Stimulated activated CD8-positive, alpha-beta memory T cell treated with anti-CD3 and anti-CD28 coated beads, Interleukin-15, amount 100 ng/mL, for 1 hour (primary cell): ENCODE results near the gene LIN28B.
"Not testable (repeated sequence)": the region's sequence is repeated elsewhere in the genome, so short reads cannot be mapped to it uniquely, and the experiment has no call there.

ENCODE experiments used
- DNase-seq: peaks from one replicate; pipeline ENCODE4 v3.0.0-alpha.2; 2020; ENCODE audit warnings: low read depth

LIN28B gene

DNA sequence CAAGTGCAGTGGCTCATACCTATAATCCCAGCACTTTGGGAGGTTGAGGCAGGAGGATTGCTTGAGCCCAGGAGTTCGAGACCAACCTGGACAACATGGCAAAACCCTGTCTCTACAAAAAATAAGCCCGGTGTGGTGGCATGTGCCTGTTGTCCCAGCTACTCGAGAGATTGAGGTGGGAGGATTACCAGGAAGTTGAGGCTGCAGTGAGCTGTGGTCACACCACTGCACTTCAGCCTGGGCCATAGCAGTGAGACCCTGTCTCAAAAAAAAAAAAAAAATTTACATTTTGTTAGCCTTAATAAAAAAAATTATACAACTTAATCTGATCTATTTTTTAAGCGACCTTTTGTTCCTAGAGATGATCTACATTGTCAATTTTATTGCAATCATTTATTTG lies 56.6 kb downstream of the LIN28B start:
- not testable (repeated sequence) for DNase-seq

DNA sequence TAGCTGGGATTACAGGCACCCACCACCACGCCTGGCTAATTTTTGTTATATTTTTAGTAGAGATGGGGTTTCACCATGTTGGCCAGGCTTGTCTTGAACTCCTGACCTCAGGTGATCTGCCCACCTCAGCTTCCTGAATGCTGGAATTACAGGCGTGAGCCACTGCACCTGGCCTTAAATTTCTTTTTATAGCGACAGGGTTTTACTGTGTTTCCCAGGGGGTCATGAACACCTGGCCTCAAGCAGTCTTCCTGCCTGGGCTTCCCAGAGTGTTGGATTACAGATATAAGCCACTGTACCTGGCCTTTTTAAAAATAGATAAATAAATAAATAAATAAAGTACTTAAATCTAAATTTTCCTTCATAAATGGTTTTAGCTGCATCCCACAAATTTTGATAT lies 57.5 kb downstream of the LIN28B start:
- DNase-seq: no peak

DNA sequence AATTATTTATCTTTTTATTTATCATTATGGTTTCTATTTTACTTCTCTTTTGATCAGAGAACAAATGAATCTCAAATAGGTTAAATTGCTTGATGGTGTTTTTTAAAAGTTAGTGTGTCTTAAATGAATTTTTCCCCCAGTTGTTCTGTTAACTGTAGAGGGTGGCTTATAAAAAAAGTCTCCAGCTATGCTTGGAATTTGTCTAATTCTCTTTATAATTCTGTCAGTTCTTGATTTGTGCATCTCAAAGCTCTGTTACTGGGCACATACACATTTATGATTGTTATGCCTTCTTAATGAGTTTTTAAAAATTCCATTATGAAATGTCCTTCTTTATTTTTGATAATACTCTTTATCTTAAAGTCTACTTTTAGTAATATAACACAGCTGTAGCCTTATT lies 58.0 kb downstream of the LIN28B start:
- no peak for DNase-seq

DNA sequence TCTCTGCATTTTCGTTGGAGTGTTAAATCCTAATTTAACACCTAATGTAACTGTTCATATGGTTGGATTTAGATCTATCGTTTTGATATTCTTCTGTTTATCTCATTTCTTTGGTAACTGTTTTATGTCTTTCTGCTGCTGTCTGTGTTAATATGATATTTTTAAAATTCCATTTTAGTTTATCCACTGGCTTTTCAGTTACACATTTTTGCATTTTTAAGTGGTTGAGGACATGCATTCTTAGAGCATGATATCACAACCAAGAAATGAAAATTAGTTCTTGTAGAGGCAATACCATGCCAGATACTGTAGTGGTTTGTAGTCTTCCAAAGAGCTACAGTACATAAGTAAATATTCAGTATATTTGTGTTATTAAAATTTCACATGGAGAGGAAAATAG lies 58.6 kb downstream of the LIN28B start:
- no peak for DNase-seq

DNA sequence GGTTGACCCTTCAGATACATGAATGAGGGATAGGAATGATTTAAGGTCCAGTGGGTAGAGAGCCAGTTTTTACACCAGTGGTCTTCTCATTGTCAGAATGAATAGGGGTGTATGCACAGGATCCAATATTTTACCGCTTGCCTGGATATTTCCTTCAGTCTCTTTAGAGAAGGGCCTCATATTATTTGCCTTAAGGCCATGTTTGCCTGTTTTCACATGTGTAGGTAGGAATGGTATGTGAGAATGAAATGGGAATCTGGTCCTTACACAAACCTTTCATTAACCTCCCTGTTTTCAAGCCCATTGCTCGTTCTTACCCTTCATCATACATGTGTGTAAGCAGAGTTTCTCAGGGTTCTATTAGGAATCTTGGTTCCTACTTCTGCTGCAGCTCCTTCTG lies 62.4 kb downstream of the LIN28B start:
- no peak for DNase-seq

DNA sequence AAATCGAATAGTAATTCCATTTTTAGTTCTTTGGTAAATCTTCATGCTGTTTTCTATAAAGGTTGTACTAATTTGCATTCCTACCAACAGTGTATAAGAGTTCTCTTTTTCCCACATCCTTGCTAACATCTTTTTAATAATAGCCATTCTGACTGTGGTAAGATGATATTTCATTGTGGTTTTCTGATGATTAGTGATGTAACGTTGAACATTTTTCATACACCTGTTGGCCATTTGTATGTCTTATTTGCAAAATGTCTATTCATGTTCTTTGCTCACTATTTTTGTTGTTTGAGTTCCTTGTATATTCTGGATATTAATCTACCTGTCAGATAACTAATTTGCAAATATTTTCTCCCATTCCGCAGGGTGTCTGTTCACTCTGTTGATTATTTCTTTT lies 64.5 kb downstream of the LIN28B start:
- DNase-seq: no peak

DNA sequence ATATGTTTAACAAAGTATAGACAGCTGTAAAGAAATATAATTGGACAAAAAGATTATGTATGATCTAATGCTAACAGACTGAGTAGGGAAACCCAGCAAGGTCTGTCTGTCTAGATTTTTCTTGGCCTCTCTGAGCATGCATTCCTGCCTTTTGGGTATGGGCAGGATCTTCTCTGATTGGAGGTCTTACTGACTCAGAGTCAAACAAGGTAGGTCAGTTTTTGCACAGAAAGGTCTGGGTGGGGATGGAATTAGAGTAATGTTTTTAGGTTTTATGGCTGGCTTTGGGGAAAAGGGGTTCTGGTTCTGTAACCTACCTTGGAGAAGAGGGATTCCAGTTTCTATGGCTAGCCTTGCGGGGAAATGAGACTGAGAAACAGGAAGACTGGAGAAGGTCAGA lies 65.5 kb downstream of the LIN28B start:
- no peak for DNase-seq

DNA sequence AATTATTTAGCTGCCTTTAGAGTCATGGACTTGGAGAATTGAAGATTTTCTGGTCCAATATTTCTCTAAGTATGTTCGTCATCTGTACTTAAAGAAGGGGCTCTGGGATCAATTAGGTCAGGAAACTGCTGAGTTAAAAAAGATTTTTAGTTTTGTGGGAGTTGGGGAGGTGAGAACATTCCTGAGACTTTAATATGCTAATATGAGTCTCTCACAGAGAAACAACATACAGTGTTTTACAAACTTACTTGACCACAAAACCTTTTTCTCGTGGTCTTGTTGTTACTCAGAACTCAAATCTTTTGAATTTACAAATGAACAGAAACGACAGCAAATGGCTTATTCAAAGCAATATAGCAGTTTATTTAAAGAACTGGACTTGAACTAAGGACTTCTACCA lies 67.9 kb downstream of the LIN28B start:
- no peak for DNase-seq

DNA sequence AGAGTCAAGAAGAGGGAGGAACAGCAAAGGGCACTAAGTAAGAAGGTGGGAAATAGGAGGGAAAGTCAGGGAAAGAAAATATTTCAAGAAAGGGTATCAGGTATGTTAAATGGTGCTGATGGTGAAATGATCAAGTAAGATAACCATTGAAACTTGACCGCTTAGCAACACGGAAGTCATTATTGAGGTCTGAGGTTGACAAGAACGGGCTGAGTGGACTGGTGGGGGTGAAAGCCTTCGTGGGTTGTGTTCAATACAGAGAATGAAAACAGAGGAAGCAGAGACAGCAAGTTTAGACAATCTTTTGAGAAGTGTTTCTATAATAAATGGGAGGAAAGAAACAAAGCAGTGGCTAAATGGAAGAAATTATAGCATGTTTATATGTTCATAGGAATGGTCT lies 72.0 kb downstream of the LIN28B start:
- no peak for DNase-seq

DNA sequence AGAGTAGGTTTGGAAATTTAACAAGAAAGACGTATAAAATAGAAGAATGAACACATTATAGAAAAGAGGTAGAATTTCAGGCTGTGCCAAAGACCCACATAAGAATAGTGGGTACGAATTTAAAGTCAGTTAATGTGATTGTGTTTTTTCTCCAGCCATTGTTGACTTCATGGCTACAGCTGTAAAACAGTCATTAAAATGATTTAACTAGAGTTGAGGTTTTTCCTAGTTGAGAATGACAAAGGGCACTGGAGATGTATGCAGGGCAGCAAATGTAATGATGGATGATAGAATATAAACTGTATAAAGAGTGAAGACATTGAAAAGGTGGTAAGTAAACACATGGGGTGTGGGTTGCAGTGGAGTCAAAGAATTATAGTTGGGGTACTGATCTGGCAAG lies 72.7 kb downstream of the LIN28B start:
- DNase-seq: no peak

DNA sequence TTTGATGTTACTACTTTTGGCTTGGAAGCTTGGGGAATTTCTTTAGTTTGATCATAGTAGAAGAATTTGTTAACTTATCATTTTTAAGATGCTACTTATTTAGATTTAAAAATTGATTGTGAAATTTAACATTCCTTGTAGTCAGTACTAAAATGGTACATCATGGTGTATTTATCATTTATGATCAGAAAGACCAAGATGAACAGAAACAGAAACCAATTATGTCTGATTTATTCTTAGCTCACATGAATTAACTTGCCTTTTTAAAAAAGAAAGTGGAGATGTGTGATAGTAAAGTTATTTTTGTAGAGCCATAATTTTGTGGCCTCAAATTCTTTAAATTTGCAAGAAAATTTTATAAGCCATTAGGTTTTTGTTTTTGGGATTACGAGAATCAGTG lies 77.6 kb downstream of the LIN28B start:
- DNase-seq: no peak

DNA sequence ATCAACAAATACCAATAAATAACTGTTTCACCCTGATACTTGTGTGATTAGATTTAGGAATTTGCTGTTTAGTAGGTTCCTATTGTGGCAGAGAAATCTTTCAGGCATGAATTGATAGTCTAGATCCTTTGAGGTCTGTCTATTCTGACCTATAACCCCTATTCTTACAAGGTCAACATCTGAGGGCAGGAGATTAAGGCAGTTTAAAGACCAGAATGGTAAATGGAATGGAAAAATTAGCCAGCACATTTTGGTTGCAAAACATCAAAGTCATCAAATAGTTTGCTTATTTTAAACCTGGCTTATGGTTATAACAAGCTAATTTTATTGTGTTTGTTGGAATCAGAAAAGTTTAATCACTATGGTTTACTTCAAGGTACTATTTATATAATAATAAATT lies 78.4 kb downstream of the LIN28B start:
- DNase-seq: no peak

DNA sequence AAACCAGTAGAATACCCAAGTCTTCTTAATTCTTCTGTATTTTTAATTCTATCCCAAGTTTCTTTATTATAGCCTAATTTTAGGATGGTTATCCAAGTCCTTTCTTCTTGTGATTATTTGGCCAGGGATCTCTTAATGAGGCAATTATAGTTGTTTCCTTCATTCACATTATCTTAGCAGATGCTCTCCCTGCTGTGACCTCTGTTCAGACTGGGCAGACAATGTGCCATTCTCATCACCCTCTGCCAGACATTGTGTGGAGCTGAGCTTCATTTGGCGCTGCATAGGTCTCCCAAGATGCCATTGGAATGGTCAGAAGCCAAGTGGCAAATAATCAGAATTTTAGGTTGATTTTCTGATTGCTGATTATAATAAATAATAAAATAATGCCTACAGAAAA lies 79.4 kb downstream of the LIN28B start:
- DNase-seq: no peak

DNA sequence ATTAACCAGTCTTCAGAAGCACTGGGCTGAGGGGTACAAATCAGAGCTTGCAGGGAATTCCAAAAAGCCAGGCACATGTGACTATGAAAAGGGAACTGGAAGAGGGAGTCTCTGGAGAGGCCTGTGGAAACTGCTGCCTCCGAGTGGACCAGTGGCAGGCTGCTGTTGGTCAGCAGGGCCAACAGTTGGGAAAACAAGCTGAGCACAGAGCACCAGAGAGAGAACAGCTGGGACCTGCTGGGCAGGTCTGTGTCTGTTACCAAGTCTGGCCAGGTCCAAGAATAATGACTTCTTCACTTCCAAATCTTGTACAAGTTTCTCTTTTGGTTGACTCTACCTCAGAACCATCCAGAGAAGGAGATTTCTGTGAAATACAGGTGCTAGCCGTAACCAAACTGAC lies 81.4 kb downstream of the LIN28B start:
- DNase-seq: no peak

DNA sequence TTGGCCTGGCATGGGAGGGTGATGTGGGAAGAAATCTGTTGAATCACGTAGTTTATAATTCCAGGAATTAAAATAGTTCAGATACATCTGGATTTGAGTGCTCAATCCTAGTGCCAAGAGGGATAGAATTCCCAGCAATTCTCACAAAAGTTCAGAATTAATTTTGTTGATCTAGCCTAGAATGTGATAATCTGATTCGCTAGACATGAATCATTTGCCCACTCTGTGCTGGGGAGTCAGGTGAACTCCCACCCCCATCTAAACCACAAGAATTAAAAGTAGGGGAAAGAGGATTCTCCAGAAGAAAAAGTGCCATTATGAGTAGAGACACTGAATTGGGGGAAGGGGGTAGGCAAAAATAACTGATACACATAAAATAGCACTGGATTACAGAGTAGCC lies 85.0 kb downstream of the LIN28B start:
- no peak for DNase-seq

DNA sequence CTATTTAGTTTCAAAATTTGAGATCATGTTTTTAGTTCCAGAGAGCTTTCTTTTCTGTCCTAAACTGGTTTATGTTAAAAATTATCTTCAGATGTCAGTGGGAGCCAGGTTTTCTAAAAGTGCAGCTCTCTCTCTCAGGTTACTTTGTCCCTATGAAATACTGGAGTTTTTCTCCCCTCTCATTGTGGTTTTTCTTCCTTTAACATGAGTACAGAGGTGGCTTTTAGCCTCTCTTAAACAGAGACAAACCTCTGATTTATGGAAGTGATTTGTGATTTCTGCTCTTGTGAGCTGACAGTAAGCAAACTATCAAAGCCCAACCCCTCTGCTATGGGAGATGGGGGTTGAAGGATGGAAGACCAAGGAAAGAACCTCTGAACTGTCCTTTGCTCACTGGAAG lies 85.7 kb downstream of the LIN28B start:
- DNase-seq: no peak

DNA sequence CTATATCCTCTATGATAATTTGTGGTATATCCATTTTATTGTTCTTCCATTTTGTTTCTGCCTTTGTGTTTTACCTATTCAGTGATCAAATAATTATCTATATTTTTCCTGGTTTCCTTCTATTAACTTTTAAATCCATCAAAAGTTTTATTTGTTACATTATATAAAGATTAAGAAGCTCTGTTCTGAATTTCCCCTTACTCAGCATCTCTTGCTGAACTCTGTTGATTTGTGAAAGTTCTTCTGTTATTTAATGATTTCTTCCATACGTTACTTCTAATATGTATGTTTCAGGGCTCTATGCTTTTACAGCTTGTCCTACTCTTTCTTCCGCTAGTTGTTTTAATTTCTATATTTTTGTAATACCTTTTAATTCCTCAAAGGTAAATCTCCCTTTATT lies 87.1 kb downstream of the LIN28B start:
- DNase-seq: no peak

DNA sequence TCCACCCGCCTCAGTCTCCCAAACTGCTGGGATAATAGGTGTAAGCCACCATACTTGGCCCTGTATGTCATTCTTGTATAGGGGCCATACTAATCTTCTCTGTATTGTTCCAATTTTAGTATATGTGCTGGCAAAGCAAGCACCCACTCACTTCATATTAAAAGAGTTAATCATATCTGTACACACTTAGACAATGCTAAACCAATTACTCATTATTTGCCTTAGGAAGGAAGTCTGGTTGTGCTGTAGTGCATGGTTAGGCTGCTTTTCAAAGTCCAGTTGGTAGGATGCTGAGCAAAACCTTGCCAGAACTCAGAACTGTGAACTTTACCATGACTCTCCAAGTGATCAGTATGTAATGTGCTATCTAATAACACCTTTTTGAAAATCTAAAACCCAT lies 88.6 kb downstream of the LIN28B start:
- DNase-seq: no peak

DNA sequence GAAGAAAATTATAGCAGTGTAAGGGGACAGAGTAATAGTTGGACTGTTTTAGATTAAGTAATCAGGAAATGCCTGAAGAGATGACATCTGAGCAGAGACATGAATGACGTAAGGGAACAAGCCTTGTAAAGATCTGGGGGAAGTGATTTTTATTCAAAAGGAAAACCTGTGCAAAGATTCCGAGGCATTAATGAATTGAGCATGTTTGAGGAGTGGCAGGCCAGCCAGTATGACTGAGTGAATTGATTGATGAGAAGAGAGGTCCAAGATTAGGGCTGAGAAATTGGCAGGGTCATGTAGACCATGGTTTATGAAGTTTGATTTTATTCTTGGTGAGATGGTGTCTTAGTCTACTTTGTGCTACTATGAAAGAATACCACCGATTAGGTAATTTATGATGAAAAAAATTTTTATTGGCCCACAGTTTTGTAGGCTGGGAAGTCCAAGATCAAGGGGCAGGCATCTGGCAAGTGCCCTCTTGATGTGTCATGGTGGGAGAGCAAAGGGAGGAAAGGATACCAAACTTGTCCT lies 95.1 kb downstream of the LIN28B start:
- no peak for DNase-seq

DNA sequence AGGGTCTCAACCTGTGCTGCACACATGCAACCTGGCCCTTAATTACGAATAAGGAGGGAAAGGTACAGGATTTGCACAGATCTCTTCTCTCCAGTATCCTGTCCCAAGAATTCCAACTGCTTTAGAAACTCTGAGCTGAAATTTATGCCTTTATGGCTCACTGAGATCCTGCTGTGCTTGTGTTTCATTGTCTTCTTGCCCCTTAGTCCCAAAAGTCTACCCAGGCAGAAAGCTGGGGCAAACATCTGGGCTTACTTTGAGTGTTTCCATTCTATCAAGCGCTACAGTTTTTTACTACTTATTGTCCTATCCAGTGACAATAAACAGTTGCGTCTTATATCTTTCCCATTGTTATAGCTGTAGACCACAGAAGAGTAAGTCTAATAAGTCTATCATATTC lies 99.7 kb downstream of the LIN28B start:
- DNase-seq: no peak

DNA sequence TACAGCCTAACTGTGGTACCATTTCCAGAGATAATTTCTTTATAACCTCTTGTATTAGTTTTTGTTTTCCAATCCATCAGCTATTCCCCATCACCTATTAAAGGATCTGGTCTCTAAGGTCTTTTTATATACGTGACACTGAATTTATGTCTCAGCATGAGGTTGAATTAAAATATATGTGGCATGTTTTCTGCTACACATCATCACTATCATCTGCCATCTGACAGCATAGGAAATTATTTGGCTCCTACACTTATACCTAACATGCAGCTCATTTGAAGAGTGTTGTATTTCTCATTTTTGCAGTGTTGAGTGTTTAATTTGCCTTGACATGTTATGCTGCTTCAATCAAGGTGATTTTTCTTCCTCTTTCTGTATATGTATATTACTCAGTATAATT lies 100.3 kb downstream of the LIN28B start:
- no peak for DNase-seq

DNA sequence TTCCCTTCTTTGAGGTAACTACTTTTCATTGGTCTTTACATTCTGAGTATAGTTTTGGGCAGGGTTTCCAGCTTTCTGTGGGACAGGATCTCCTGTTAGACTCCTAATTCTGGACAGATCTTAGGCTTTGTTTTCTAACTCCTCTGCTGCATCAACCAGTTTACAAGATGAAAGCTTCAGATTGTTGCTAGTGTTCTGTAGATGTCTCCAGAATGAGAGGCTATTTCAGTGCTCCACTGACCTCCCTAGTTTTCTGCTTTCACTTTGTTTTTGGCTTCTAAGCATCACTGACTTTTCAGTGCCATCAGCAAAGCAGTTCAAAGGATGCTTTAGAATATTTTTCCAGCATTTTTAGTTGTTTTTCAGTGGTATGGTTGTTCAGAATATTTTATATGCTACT lies 101.4 kb downstream of the LIN28B start:
- no peak for DNase-seq

DNA sequence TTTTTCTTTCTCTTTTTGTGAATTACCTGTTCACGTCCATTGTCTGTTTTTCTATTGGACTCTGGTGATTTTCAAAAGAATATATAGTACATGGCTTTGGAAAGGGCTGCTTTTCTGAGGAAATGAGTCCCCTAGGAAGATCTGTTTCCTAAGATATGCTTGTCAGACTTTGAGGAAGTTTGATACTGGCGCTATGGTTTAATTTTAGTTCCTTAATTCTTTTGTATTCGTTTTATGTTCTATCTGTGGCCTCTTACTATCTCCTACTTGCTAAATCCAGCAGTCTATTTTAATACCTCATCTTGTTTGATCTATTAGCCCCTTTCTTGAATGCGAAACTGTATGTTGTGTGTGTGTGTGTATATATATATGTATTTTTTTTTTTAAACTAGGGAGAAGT lies 101.9 kb downstream of the LIN28B start:
- DNase-seq: no peak

DNA sequence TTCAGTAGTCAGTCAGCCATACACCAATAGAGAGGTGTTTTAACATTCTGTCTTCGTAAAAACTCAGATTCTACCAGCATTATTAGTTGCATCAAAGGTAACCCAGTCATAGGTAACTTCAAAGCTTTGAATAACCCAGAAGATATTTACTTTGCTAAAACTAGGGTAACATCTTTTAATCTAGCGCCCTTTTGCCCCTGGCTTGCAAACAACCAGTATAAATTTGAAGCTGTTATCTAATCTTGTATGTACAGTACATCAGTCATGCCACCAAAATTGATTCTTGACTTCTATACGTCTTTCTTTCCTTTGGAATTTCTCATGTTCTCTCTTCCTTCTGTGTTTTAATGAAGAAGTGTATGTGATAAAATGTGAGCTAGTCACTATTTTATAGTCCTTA lies 109.3 kb downstream of the LIN28B start:
- no peak for DNase-seq

DNA sequence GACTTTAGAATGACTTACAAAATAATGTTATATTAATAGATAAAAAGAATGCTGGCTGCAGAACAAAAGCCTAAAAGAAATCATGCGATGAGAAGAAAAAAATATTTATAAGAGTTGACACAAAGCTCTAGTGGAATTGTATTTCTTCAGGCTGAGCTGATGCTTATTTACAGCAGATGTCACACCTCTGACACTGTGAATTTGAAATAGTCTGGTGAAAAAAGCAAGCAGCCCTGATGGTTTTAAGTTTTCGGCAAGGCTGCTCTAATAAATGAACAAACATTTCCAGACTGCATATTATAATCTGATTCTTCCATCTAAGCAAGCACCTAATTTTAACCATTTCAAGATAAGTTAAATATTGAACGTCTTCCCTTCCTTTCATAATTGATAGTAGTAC lies 109.9 kb downstream of the LIN28B start:
- DNase-seq: no peak
